Measurements from ENCODE around the gene SETD1B.
"Not testable (repeated sequence)": the region's sequence is repeated elsewhere in the genome, so short reads cannot be mapped to it uniquely, and the experiment has no call there.

The SETD1B gene

GRCh38 chr12:121803861-121804416, at the start of gene SETD1B:
Gene SETD1B, plus strand, starts transcription at chr12:121804009. Its CDS starts 729 bp downstream, at chr12:121804738.
- Mint-ChIP-seq H3K27me3 (no peaks in the 10 kb centered on the region), H3K27ac (peak within 1 kb of the TSS; percentile 99 to 100), H3K4me3 (peak within 1 kb of the TSS; percentile 98 to 99), H3K4me1 (peaks cover 45% of the 10 kb centered on the region), H3K9me3 (no peaks in the 10 kb centered on the region)
- DNase-seq: peak; percentile 64 to 65
- ATAC-seq: peak; percentile 13

DNA sequence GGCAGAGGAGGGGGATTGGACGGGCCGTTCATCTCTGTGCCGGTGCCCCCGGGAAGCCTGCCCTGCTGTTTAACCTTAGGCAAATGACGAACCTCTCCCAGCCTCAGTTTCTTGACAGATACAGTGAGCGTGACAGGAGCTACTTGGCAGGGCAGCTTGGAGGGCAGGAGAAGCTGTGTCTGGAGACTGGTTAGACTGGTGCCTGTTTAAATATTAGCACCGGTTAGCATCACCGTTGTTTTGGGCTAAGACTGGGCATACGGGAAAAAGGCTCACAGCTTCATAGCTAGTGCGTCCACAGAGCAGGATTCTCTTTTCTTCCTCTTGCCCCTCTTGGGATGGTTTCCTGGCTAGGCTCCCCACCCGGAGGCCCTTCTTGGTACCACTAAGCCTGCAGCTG, 49.0 kb upstream of the SETD1B start:
- Mint-ChIP-seq H3K4me3 (no peak overlapping the region), H3K27ac (peak overlapping the region in 1 of 2 donors; percentile 23)

DNA sequence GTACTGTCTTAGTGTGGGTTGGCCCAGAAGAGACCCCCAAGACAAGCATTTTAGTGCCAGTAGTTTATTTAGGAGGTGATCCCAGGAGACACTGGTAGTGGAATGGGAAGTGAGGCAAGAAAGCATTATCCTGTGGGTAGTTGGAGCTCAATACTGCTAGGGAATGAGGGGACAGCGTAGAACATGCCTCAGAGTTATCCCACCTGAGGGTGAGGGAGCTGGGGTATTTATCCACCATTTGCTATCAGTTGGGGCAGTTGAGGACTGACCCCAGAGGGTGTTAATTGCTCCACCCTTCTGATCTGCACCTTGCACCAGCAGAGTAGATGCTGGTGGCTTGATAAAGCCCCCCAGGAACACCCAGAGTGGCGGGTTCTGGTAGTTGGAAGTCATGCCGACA, 48.2 kb upstream of the SETD1B start:
- no peak for ATAC-seq
- Mint-ChIP-seq H3K9me3 (no peaks in the 10 kb centered on the region), H3K4me1 (peaks cover 21% of the 10 kb centered on the region), H3K27ac (peak overlapping the region; percentile 22 to 75), H3K27me3 (no peaks in the 10 kb centered on the region), H3K4me3 (no peak overlapping the region)
- no peak for DNase-seq

More for the DNA sequence above, 49.0 kb upstream of the SETD1B start:
- Mint-ChIP-seq H3K9me3 (no peaks in the 10 kb centered on the region), H3K27me3 (no peaks in the 10 kb centered on the region), H3K4me1 (peaks cover 21% of the 10 kb centered on the region)
- ATAC-seq: no peak
- DNase-seq: no peak

DNA sequence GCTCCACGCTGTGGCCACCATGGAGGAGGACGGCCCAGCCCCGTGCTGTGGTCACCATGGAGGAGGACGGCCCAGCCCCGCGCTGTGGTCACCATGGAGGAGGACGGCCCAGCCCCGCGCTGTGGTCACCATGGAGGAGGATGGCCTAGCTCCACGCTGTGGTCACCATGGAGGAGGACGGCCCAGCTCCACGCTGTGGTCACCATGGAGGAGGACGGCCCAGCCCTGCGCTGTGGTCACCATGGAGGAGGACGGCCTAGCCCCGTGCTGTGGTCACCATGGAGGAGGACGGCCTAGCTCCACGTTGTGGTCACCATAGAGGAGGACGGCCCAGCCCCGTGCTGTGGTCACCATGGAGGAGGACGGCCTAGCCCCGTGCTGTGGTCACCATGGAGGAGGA, 45.3 kb upstream of the SETD1B start:
- not testable (repeated sequence) for ATAC-seq, H3K27me3 Mint-ChIP-seq, H3K9me3 Mint-ChIP-seq, H3K27ac Mint-ChIP-seq, H3K4me3 Mint-ChIP-seq, DNase-seq
- peaks cover 21% of the 10 kb centered on the region for H3K4me1 Mint-ChIP-seq

DNA sequence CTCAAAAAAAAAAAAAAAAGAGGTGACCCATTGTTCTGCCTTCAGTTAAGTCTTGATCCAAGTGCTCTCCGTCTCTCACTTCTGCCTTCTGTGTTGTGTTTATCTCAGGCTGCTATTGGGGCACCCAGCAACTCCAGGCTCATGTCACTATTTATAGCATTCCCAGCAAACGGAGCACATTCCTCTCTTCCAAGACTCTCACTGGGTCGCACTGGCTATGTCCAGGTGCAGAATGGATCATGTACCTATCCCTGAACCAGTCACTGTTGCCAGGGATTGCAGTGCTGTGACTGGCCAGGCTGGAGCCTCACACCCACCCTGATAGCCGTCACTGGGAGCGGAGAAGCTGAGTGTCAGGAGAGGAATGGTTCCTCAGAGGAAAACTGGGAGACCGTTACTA, 41.5 kb upstream of the SETD1B start:
- Mint-ChIP-seq H3K4me3 (no peak overlapping the region), H3K27ac (no peak overlapping the region), H3K4me1 (peaks cover 6% of the 10 kb centered on the region), H3K9me3 (no peaks in the 10 kb centered on the region), H3K27me3 (no peaks in the 10 kb centered on the region)
- ATAC-seq: no peak
- no peak for DNase-seq

- H3K27me3 Mint-ChIP-seq: no peaks in the 10 kb centered on the region
- H3K4me1 Mint-ChIP-seq: peaks cover 6% of the 10 kb centered on the region
- no peaks in the 10 kb centered on the region for H3K9me3 Mint-ChIP-seq
- no peak overlapping the region for H3K27ac Mint-ChIP-seq
- DNase-seq (no peak), ATAC-seq (no peak)
- H3K4me3 Mint-ChIP-seq: no peak overlapping the region
These were observed 39.0 kb upstream of the SETD1B start for GRCh38 chr12:121764808-121765207.

GRCh38 chr12:121765573-121765972, 38.2 kb upstream of the SETD1B start:
- ATAC-seq (no peak), DNase-seq (no peak)
- Mint-ChIP-seq H3K27ac (peak overlapping the region in 1 of 2 donors; percentile 88), H3K27me3 (no peaks in the 10 kb centered on the region), H3K9me3 (no peaks in the 10 kb centered on the region), H3K4me3 (no peak overlapping the region), H3K4me1 (peaks cover 6% of the 10 kb centered on the region)

DNA sequence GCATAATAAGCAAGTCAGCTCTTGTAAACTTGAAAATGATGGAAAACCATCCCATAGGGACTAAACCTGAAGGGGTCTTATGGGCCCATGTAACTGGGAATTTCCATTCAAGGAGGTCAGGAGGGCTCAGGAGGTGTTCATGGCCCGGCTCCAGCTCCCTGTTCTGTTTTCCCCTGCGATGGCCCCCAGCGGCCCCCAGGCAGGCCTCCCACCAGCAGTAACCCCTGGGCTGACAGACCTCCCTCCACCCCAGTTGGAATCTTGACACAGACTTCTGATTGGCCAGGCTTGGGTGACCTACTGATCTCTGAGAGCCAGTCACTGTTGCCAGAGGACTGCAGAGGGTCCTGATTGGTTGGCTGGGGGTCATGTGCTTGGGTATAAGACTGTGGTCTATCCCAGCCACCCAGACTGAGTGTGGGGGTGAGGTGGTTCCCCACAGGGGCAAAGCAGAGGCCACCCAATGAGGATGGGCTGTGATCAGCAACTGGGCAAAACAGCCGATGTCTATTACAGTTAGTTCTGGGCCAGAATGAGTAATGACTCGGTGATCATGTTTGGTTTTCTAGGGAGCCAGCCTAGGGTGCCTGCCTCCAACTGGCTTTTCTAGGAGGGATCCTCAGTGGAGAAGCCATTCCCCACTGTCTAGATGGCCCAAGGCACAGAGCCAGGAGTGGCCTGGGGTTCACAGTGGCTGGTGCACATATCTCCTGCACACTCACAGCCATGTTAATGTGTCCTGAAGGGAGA, 37.3 kb upstream of the SETD1B start:
- H3K4me1 Mint-ChIP-seq: peaks cover 6% of the 10 kb centered on the region
- peak; percentile 57 for ATAC-seq

GRCh38 chr12:121767525-121768016, 36.2 kb upstream of the SETD1B start:
- Mint-ChIP-seq H3K27ac (no peak overlapping the region), H3K4me3 (no peak overlapping the region), H3K9me3 (no peaks in the 10 kb centered on the region), H3K4me1 (peaks cover 6% of the 10 kb centered on the region), H3K27me3 (no peaks in the 10 kb centered on the region)
- ATAC-seq (no peak), DNase-seq (no peak)

More for the DNA sequence above, 37.3 kb upstream of the SETD1B start:
- no peaks in the 10 kb centered on the region for H3K9me3 Mint-ChIP-seq
- H3K27me3 Mint-ChIP-seq: no peaks in the 10 kb centered on the region
- no peak overlapping the region for H3K4me3 Mint-ChIP-seq
- no peak overlapping the region for H3K27ac Mint-ChIP-seq
- DNase-seq: no peak

- DNase-seq (no peak), ATAC-seq (no peak)
- Mint-ChIP-seq H3K27ac (peak overlapping the region in 1 of 2 donors; percentile 16), H3K9me3 (no peaks in the 10 kb centered on the region), H3K4me1 (peaks cover 15% of the 10 kb centered on the region), H3K27me3 (no peaks in the 10 kb centered on the region), H3K4me3 (no peak overlapping the region)
These were observed 34.4 kb upstream of the SETD1B start for GRCh38 chr12:121769297-121769830.

DNA sequence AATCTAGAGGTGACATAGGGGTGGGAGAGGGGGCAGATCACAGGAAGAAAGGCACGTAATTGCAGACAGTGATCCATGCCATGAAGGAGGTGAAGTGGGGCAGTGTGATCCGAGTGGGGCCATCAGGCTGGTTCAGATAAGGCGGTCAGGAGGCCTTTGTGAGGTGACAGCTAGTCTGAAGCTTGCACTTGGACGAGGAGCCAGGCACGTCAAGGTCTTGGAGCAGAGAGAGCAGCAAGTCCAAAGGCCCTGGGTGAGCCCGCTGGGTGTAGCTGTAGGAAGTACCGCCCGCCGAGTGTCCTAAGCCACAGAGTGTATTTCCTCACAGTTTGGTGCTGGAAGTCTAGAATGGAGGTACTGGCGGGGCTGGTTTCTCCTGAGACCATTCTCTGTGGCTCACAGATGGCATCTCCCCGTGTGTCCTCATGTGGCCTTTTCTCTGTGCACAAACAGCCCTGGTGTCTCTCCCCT, 33.9 kb upstream of the SETD1B start:
- ATAC-seq (no peak), DNase-seq (no peak)
- Mint-ChIP-seq H3K27ac (peak overlapping the region in 1 of 2 donors; percentile 16), H3K9me3 (no peaks in the 10 kb centered on the region), H3K4me1 (peaks cover 15% of the 10 kb centered on the region), H3K27me3 (no peaks in the 10 kb centered on the region), H3K4me3 (no peak overlapping the region)

- DNase-seq: no peak
- Mint-ChIP-seq H3K27me3 (no peaks in the 10 kb centered on the region), H3K9me3 (no peaks in the 10 kb centered on the region), H3K27ac (no peak overlapping the region), H3K4me1 (peaks cover 15% of the 10 kb centered on the region), H3K4me3 (no peak overlapping the region)
- no peak for ATAC-seq
These were observed 33.4 kb upstream of the SETD1B start for GRCh38 chr12:121770388-121770787.

DNA sequence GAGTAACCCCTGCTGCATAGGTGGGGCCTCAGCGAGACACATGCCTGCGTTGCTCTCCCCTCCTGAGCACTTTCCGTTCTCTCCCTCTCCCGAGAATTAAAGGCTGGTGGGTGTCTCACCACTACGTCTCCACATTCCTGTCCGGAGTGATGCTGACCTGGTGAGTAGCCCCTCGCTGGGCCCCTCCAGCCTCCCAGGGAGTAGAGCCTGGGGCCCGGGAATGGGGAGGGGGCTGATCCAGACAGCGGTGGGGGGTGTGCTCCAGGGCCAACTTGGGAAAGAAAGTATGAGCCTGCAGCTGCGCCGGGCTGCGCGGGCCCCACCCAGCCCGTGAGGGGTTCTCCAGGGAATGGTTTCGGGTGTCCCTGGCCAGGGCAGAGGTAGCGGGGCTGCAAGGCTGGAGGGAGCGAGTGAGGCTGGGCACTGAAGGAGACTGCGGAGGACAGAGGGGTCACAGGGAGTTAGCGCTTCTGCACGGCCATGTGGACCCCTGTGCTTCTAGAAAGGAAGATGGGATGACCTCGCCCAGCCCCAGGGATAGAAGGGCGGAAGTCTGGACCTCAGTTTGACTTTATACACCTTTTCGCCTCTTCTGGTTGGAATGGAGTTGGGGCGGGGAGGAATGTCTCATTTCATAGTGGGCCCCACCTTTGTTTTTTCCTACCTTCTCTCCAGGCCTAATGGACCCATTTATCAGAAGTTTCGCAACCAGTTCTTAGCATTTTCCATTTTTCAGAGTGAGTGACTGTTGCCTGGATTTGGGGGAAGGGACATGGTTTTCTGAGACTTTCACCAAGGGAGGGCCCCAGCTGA, 32.8 kb upstream of the SETD1B start:
- H3K27me3 Mint-ChIP-seq: no peaks in the 10 kb centered on the region
- DNase-seq (no peak), ATAC-seq (no peak)
- no peak overlapping the region for H3K4me3 Mint-ChIP-seq
- peaks cover 17% of the 10 kb centered on the region for H3K4me1 Mint-ChIP-seq
- H3K27ac Mint-ChIP-seq: no peak overlapping the region
- H3K9me3 Mint-ChIP-seq: no peaks in the 10 kb centered on the region

- peak; percentile 80 to 85 for DNase-seq
- no peaks in the 10 kb centered on the region for H3K9me3 Mint-ChIP-seq
These were observed 30.6 kb upstream of the SETD1B start for GRCh38 chr12:121773011-121773777.

DNA sequence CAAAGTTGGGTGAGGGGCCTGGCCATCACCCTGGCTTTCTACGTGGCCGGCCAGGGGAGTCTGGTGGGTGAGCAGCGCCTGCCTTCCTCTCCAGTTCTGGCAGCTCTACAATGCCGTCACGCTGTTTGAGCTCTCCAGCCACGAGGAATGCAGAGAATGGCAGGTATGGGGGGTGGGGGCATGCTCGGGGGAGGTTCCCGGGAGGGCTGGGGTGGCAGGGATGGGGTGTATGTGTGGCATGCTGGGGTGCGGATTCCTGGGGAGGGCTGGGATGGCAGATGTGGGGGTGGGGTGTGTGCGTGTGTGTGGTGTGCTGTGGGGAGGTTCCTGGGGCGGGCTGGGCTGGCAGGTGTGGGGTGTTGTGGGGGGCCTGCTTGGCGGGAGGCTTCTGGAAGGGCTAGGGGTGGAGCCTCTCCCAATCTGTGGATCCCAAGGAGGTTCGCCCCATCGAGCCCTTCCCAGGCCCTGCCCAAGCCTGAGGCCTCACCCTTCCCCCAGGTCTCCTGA, 28.8 kb upstream of the SETD1B start:
- Mint-ChIP-seq H3K9me3 (no peaks in the 10 kb centered on the region), H3K27ac (no peak overlapping the region), H3K27me3 (no peaks in the 10 kb centered on the region), H3K4me1 (peaks cover 30% of the 10 kb centered on the region), H3K4me3 (no peak overlapping the region)
- DNase-seq (no peak), ATAC-seq (peak; percentile 1)

More at GRCh38 chr12:121773011-121773777, 30.6 kb upstream of the SETD1B start:
- H3K27ac Mint-ChIP-seq: no peak overlapping the region
- H3K27me3 Mint-ChIP-seq: no peaks in the 10 kb centered on the region
- peaks cover 17% of the 10 kb centered on the region for H3K4me1 Mint-ChIP-seq
- peak; percentile 86 for ATAC-seq
- H3K4me3 Mint-ChIP-seq: no peak overlapping the region

Data from stimulated activated naive CD8-positive, alpha-beta T cell treated with anti-CD3 and anti-CD28 coated beads, Interleukin-15, amount 100 ng/mL, for 72 hours (primary cell).